Renal pelvis (tissue), 4 donors: ENCODE results near the gene HECTD1. TPM values are rescaled to one million over a fixed set of nuclear protein-coding genes. Genes with fewer than 3 reads are reported as not detected.

Source experiments
- DNase-seq: peaks from one replicate; pipeline ENCODE4 v3.0.0-alpha.2; 2013
- polyA plus RNA-seq, 3 donors: library from polyadenylated mRNA; unstranded; fragments of 120-200 nt; gene quantifications; one replicate each; pipeline ENCODE4 v1.2.1, GENCODE V29; 2013; ENCODE audit not compliant: insufficient read length in 3 of 3

The HECTD1 gene
- polyA plus RNA-seq, 3 donors: 156 to 185 (median 169) TPM

GRCh38 chr14:31161274-31161673 is 46.3 kb downstream of the HECTD1 start:
- DNase-seq: no peak

- no peak for DNase-seq
These were observed 47.8 kb downstream of the HECTD1 start for GRCh38 chr14:31159682-31160296.

GRCh38 chr14:31154956-31155355 is 52.6 kb downstream of the HECTD1 start:
- no peak for DNase-seq

GRCh38 chr14:31142455-31143087 is 65.0 kb downstream of the HECTD1 start:
- peak; percentile 9 for DNase-seq

GRCh38 chr14:31139301-31139847 is 68.2 kb downstream of the HECTD1 start:
- no peak for DNase-seq

GRCh38 chr14:31138301-31138700 is 69.3 kb downstream of the HECTD1 start:
- DNase-seq: no peak

- DNase-seq: no peak
These were observed 70.2 kb downstream of the HECTD1 start for GRCh38 chr14:31137214-31137889.

GRCh38 chr14:31133133-31133532 is 74.5 kb downstream of the HECTD1 start:
- no peak for DNase-seq

GRCh38 chr14:31128601-31129526 is 78.7 kb downstream of the HECTD1 start:
- no peak for DNase-seq

- peak; percentile 4 for DNase-seq
These were observed 79.9 kb downstream of the HECTD1 start for GRCh38 chr14:31127690-31128089.

GRCh38 chr14:31126680-31127079 is 80.9 kb downstream of the HECTD1 start:
- DNase-seq: no peak

- DNase-seq: no peak
These were observed 82.4 kb downstream of the HECTD1 start for GRCh38 chr14:31125231-31125630.

GRCh38 chr14:31124197-31124596 is 83.4 kb downstream of the HECTD1 start:
- no peak for DNase-seq

GRCh38 chr14:31122921-31123320 is 84.7 kb downstream of the HECTD1 start:
- no peak for DNase-seq

- DNase-seq: no peak
These were observed 85.4 kb downstream of the HECTD1 start for GRCh38 chr14:31122098-31122611.

GRCh38 chr14:31118892-31119291 is 88.7 kb downstream of the HECTD1 start:
- no peak for DNase-seq

GRCh38 chr14:31113794-31114193 is 93.8 kb downstream of the HECTD1 start:
- no peak for DNase-seq

GRCh38 chr14:31110872-31111271 is 96.7 kb downstream of the HECTD1 start:
- DNase-seq: no peak

- DNase-seq: no peak
These were observed 98.3 kb downstream of the HECTD1 start for GRCh38 chr14:31109257-31109656.

- no peak for DNase-seq
These were observed 100.8 kb downstream of the HECTD1 start for GRCh38 chr14:31106768-31107167.

- DNase-seq: no peak
These were observed 110.5 kb downstream of the HECTD1 start for GRCh38 chr14:31097081-31097480.

GRCh38 chr14:31096255-31096654 is 111.3 kb downstream of the HECTD1 start:
- DNase-seq: no peak
